GM13976 (cell line): ENCODE data around the gene JAG2.

Source experiments
- DNase-seq: peaks from one replicate; pipeline ENCODE4 v3.0.0; 2012; ENCODE audit warnings: low spot score
- in situ Hi-C: fragments of 300-500 bp; cut with MboI; formaldehyde crosslinking; loops from one replicate; pipeline ENCODE4 v1.12.0; 2022; ENCODE audit warnings: low sequenced_read_pairs, mixed read lengths, inconsistent platforms; ENCODE audit not compliant: unreplicated experiment
- TF ChIP-seq, protein P1 (sequence below): IDR thresholded peaks from 2 replicates; pipeline ENCODE4 v1.5.1; 2012; ENCODE audit warnings: borderline replicate concordance, mild to moderate bottlenecking; ENCODE audit not compliant: insufficient read depth; ENCODE audit errors: extremely low read depth, missing control alignments, control extremely low read depth

Gene JAG2

DNA sequence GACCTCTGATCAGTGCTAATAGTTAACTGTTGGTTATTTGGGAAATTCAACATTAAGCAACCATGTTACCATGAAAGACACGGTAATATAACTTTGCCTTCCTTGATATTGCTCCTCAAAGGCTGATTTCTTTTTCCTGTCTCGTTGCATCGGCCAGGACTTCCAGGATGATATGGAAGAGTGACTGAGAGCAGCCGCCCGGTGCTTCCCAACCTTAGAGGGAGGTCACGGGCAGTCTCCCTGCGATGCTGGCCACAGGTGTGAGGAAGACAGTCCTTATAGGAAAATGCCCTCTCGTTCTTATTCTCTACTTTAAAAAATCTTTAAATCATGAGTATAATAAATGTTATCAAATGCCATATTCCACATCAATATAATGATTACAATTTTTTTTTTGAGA is 70.3 kb downstream of the JAG2 start:
- TF ChIP-seq, protein P1, sequence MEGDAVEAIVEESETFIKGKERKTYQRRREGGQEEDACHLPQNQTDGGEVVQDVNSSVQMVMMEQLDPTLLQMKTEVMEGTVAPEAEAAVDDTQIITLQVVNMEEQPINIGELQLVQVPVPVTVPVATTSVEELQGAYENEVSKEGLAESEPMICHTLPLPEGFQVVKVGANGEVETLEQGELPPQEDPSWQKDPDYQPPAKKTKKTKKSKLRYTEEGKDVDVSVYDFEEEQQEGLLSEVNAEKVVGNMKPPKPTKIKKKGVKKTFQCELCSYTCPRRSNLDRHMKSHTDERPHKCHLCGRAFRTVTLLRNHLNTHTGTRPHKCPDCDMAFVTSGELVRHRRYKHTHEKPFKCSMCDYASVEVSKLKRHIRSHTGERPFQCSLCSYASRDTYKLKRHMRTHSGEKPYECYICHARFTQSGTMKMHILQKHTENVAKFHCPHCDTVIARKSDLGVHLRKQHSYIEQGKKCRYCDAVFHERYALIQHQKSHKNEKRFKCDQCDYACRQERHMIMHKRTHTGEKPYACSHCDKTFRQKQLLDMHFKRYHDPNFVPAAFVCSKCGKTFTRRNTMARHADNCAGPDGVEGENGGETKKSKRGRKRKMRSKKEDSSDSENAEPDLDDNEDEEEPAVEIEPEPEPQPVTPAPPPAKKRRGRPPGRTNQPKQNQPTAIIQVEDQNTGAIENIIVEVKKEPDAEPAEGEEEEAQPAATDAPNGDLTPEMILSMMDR = no peak

DNA sequence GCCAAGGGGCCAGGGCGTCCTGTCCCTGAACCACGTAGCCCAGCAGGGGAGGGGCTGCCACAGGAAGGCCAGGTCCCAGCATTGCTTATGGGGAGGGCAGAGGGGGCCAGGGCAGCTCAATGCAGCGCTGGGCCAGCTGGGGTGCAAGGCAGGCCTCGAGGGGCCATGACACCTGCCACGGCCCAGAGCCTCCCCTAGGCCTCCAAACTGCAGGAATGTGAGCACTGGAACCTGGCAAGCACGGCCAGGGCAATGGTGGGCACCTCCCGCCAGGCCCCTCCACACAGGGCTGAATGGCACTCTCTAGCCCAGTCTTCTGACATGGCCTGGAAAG is 70.8 kb downstream of the JAG2 start:
- DNase-seq = no peak
- in situ Hi-C loops = no loop called here
- TF ChIP-seq, protein P1 = no peak

More for the DNA sequence above, 70.3 kb downstream of the JAG2 start:
- in situ Hi-C loops = no loop called here
- no peak for DNase-seq

GRCh38 chr14:105096206-105096875 is 72.2 kb downstream of the JAG2 start:
- TF ChIP-seq, protein P1 = no peak
- in situ Hi-C loops = no loop called here
- DNase-seq = no peak

GRCh38 chr14:105095236-105095805 is 73.3 kb downstream of the JAG2 start:
- in situ Hi-C loops = no loop called here
- TF ChIP-seq, protein P1 = no peak
- DNase-seq = no peak

DNA sequence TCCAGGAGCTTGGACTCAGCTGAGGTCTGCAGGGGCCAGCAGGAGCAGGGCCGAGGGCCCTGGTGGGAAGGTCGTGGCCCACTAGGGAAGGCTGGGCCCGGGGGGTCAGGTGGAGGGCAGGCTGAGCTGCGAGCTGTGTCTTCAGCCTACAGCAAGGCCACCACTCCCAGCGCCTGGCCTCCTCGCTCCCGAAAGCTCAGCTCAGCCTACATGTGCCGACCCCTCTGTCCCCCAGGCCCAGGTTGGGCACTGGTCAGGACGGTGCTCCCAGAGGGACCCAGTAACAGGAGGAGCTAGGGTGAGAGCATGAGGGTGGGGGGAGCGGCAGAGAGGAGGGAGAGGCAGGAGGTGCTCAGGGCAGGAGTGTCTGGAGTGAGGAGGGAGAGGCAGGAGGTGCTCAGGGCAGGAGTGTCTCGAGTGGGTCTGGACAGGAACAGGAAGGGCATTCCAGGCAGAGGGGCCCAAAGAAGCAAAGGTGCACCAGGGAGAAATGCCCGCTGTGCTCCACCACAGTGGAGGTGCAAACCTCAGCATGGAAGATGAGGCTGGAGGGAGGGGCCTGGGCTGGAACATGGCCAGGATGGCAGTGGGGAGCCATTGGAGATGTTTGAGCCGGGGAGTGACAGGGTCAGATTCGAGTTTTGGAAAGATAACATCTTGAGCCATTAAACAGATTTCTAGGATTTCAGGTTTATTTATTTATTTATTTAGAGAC is 74.2 kb downstream of the JAG2 start:
- in situ Hi-C loops = no loop called here
- TF ChIP-seq, protein P1 = no peak
- DNase-seq = no peak

DNA sequence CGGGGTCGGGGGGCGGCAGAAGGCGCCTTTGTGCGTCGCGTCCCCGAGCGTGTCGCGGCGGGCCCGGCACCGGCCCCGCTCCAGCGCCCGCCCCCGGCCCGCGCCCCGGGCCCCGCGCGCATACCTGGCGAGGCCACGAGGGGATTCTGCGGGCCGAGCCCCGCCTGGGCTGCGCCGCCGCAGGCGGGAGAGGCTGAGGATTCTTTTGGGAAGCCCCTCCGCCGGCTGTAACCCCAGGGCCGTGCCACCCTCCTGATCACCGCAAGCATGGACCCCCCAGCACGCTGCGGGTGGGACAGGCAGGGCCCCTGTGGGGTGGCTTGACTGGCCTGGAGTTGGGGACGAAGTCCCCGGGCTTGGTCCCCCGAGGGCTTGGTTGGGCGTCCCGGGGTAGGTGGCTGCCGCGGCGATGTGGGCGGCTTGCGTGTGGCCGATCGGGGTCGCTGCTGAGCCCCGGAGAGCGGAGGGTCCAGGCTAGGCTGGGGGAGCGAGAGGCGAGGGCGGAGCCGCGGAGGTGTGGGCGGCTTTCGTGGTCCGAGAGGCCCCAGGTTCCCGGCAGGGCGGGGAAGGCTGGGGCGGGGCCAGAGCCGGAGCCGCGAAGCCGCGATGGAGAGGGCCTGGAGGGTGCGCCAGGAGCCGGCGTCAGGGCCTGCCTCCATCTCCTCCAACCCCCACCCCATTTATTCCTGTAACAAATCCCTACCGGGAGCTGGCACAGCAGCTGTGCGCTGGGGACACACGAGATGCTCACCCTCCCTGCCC is 75.0 kb downstream of the JAG2 start:
- TF ChIP-seq, protein P1 = peak; percentile 55
- DNase-seq = peak; percentile 93
- in situ Hi-C loops = no loop called here
